ENCODE data around the gene DMRT1. TPM values are rescaled to one million over a fixed set of nuclear protein-coding genes. Genes with fewer than 3 reads are reported as not detected.
A peak's percentile ranks its signal among the peaks of the same experiment; 100 is the strongest.

The DMRT1 gene
- total RNA-seq, 4 donors from 2014 or later = not detected

DNA sequence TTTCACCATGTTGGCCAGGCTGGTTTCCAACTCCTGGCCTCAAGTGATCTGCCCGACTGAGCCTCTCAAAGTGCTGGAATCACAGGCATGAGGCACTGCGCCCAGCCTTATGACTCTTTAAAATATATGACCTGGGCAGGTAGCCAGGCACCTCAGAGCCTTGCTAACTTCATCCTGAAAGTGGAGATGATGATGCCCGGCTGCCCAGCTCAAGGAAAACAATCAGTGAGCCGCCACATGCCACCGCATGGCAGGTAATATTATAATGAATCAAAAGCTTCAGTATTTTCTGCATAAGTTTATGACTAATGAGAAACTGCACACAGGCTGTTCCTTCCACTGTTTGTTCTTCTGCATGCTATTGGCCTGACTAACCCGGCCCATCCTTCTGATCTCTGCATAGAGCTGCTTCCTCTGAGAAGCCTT, 30.4 kb upstream of the DMRT1 start:
- Histone ChIP-seq H3K4me1 (no peaks in the 10 kb centered on the region), H3K9me3 (no peaks in the 10 kb centered on the region), H3K36me3 (no peaks in the 10 kb centered on the region), H3K4me3 (no peak overlapping the region), H3K27ac (no peak overlapping the region), H3K27me3 (no peaks in the 10 kb centered on the region)
- WGBS, 2 donors = 80 to 83% methylated on average over 6 of the region's 6 CpGs
- no peak for DNase-seq (ENCODE audit: low spot score in 2 of 2)
- TF ChIP-seq, protein P1, sequence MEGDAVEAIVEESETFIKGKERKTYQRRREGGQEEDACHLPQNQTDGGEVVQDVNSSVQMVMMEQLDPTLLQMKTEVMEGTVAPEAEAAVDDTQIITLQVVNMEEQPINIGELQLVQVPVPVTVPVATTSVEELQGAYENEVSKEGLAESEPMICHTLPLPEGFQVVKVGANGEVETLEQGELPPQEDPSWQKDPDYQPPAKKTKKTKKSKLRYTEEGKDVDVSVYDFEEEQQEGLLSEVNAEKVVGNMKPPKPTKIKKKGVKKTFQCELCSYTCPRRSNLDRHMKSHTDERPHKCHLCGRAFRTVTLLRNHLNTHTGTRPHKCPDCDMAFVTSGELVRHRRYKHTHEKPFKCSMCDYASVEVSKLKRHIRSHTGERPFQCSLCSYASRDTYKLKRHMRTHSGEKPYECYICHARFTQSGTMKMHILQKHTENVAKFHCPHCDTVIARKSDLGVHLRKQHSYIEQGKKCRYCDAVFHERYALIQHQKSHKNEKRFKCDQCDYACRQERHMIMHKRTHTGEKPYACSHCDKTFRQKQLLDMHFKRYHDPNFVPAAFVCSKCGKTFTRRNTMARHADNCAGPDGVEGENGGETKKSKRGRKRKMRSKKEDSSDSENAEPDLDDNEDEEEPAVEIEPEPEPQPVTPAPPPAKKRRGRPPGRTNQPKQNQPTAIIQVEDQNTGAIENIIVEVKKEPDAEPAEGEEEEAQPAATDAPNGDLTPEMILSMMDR (IDR thresholded peaks at IDR 0.05) = no peak
- TF ChIP-seq POLR2A (IDR thresholded peaks at IDR 0.05) (no peak), EP300 (IDR thresholded peaks at IDR 0.05) (no peak)

DNA sequence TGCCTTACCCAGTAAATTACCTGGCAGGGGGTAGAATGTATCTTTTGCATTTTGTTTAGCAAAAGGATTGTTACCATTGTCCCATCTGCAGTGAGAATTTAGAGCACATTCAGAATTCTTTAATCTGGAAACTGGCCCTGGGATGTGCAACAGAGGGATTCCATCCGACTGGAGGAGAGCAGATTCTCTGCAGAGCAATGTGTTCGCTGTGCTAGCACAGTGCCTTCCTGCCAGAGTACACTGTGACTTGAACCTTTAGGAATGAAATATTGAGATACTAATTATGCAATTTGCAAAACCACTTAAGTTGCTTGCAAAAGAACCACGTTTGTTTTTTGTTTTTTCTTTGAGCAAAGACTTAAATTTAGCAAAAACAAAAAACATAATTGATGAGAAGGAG, 22.5 kb upstream of the DMRT1 start:
- WGBS, 2 donors = 31 to 37% methylated on average over 3 of the region's 3 CpGs
- no peaks in the 10 kb centered on the region for H3K9me3 ChIP-seq
- peak in 1 of 2 donors; percentile 9 for DNase-seq (ENCODE audit: low spot score in 2 of 2)
- TF ChIP-seq, protein P1 (IDR thresholded peaks at IDR 0.05) = no peak
- TF ChIP-seq POLR2A (IDR thresholded peaks at IDR 0.05) (no peak), EP300 (IDR thresholded peaks at IDR 0.05) (no peak)
- no peak overlapping the region for H3K27ac ChIP-seq
- H3K4me3 ChIP-seq = no peak overlapping the region
- H3K36me3 ChIP-seq = no peaks in the 10 kb centered on the region
- H3K4me1 ChIP-seq = peaks cover 0 to 10% (median 0%) of the 10 kb centered on the region in 4 donors
- no peaks in the 10 kb centered on the region for H3K27me3 ChIP-seq

DNA sequence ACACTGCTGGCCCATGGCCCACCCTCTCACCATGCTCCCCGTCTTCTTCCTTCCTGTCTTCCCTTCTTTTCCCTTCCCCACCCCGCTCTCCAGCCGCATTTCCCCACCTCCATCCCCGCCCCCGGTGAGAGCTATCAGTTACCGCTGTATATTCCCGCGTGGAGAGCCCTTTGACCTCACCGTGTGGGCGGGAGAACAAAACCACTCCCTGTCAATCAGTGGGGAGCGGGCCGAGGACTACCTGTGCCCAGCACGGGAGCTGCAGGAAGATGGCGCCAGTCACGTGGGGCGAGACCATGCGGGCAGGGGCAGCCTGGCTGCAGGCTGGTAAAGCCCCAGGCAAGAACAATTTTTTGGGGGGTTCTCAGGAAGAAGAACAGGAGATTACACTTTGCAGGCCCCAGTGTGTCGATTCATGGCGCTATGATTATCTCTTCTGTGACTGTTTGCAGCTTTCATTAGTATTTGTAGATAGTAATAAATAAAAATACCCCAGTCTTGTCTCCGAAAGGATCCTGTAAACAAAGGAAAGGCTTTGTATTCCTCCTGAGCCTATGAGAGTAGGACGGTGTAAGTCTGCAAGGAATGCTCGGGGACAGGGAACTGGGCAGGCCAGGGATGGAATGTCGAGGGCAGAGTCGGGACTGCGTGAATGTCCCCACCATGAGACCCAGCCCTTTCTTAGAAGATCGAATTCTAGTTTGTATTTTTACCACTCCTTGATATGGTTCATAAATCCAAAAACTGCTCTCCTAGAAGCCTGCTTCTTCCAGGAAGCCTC, 14.8 kb upstream of the DMRT1 start:
- no peaks in the 10 kb centered on the region for H3K36me3 ChIP-seq
- H3K27me3 ChIP-seq = no peaks in the 10 kb centered on the region
- H3K9me3 ChIP-seq = no peaks in the 10 kb centered on the region
- WGBS, 2 donors = 62% methylated on average over 26 of the region's 26 CpGs
- H3K27ac ChIP-seq = no peak overlapping the region
- H3K4me3 ChIP-seq = no peak overlapping the region
- TF ChIP-seq EP300 (IDR thresholded peaks at IDR 0.05) (no peak), POLR2A (IDR thresholded peaks at IDR 0.05) (no peak)
- TF ChIP-seq, protein P1 (IDR thresholded peaks at IDR 0.05) = no peak
- no peak for DNase-seq (ENCODE audit: low spot score in 2 of 2)
- H3K4me1 ChIP-seq = no peaks in the 10 kb centered on the region

DNA sequence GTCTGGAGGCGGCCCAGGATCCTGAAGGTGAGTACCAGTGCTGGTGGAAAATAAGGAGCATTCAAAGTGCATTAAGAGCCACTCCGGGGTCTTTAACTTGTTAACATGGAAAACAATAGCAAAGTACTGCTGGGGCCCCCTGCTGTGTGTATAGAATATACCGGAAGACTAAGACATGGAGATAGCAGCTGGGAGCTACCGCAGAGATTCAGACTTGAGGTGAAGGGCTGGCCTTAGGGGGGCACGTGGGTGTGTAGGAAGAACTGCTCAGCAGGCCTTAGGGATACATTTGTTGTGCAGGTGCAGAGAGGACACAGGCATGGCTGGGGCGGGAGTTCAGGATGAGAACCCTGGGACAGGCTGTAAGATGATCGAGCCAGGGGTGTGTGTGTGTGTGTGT, 1.2 kb upstream of the DMRT1 start:
- no peaks in the 10 kb centered on the region for H3K36me3 ChIP-seq
- no peak overlapping the region for H3K4me3 ChIP-seq
- TF ChIP-seq EP300 (IDR thresholded peaks at IDR 0.05) = no peak
- no peak for TF ChIP-seq POLR2A (IDR thresholded peaks at IDR 0.05)
- TF ChIP-seq, protein P1 (IDR thresholded peaks at IDR 0.05) = no peak
- WGBS, 2 donors = 17 to 23% methylated on average over 7 of the region's 7 CpGs
- DNase-seq (ENCODE audit: low spot score in 2 of 2) = no peak
- H3K9me3 ChIP-seq = no peaks in the 10 kb centered on the region
- H3K4me1 ChIP-seq = peaks cover 0 to 24% (median 0%) of the 10 kb centered on the region in 4 donors
- no peak overlapping the region for H3K27ac ChIP-seq
- H3K27me3 ChIP-seq = peaks cover 0 to 61% of the 10 kb centered on the region in 2 donors

DNA sequence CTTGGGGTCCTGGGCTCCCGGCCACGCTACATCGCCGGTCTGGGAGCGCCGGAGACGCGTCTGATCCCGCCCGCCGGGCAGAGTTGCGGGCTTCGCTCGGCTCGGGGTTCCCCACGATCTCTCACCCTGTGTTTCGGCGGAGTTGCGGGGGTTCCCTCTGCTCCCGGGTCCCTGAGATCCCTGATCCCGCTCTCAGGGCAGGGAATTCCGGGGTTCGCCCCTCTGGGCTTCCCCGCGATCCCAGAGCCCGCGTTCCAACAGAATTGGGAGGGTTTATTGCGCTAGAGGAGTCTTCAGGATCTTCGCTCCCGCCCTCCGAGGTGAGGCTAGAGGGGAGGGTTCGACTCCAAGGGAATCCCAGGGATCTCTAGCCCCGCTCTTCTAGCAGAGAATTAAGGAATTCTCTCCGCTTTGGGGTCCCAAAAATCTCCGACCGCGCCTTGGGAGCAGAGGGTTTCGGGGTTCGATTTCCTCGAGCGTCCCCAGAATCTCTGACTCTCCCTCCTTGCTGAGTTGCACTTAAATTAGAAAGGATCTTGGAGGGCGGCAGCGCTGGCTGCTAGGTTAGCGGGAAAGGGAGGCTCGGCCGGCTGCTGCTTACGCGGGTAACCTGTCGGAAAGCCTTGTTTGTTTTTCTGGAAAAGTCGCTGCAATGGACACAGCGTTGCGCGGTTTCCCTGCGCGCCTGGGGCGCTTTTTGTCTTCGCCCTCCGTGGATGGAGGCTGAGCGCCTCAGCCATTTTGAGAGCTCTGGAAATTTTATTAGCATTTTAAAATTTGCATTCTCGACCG, 1.3 kb downstream of the DMRT1 start:
- H3K36me3 ChIP-seq = no peaks in the 10 kb centered on the region
- H3K4me1 ChIP-seq = peaks cover 0 to 24% (median 0%) of the 10 kb centered on the region in 4 donors
- H3K27ac ChIP-seq = no peak overlapping the region
- DNase-seq (ENCODE audit: low spot score in 2 of 2) = no peak
- no peak overlapping the region for H3K4me3 ChIP-seq
- TF ChIP-seq, protein P1 (IDR thresholded peaks at IDR 0.05) = no peak
- TF ChIP-seq EP300 (IDR thresholded peaks at IDR 0.05) (no peak), POLR2A (IDR thresholded peaks at IDR 0.05) (no peak)
- WGBS, 2 donors = 3 to 5% methylated on average over 57 to 58 of the region's 61 CpGs
- peaks cover 0 to 80% of the 10 kb centered on the region in 2 donors for H3K27me3 ChIP-seq
- H3K9me3 ChIP-seq = no peaks in the 10 kb centered on the region

All from tibial nerve (tissue), 4 donors.